H1 (cell line): ENCODE results near the gene PCDH8. TPM values are rescaled to one million over a fixed set of nuclear protein-coding genes. Genes with fewer than 3 reads are reported as not detected.
A peak's percentile ranks its signal among the peaks of the same experiment; 100 is the strongest.

ENCODE experiments used
- BACH1 ChIP-seq: IDR thresholded peaks from 2 replicates; pipeline ENCODE4 v1.6.1; 2012; ENCODE audit warnings: low read length, improper control_type of control experiment
- CHD7 ChIP-seq: fragments of 300-600 bp; sonication (generic); IDR thresholded peaks from 2 replicates; pipeline ENCODE4 v1.7.1; 2012; ENCODE audit warnings: low read length, moderate library complexity, mild to moderate bottlenecking, inconsistent platforms; ENCODE audit not compliant: insufficient replicate concordance
- GABPA ChIP-seq: IDR thresholded peaks from 2 replicates; pipeline ENCODE4 v1.6.1; 2011; ENCODE audit warnings: mild to moderate bottlenecking, low read length, moderate library complexity, borderline replicate concordance; ENCODE audit not compliant: insufficient read depth
- PHF8 ChIP-seq: fragments of 200-600 bp; sonication (generic); conservative IDR thresholded peaks from 2 replicates; pipeline ENCODE4 v1.7.1; 2012; ENCODE audit warnings: low read depth, mild to moderate bottlenecking, inconsistent platforms, low read length, moderate library complexity
- SAP30 ChIP-seq: fragments of 300-600 bp; sonication (generic); IDR thresholded peaks from 2 replicates; pipeline ENCODE4 v1.7.1; 2012; ENCODE audit warnings: low read length, moderate library complexity, mild to moderate bottlenecking, inconsistent platforms; ENCODE audit not compliant: insufficient read depth, insufficient replicate concordance
- SP1 ChIP-seq: IDR thresholded peaks from 2 replicates; pipeline ENCODE4 v1.6.1; 2011; ENCODE audit warnings: low read depth, low read length
- SUZ12 ChIP-seq: fragments of 200-600 bp; sonication (generic); IDR thresholded peaks from 2 replicates; pipeline ENCODE4 v1.6.1; 2012; ENCODE audit warnings: mild to moderate bottlenecking, inconsistent platforms, low read length, moderate library complexity, mixed read lengths
- polyA plus RNA-seq, 7 experiments: library from polyadenylated mRNA; depleted of rRNA in 3 of 7; stranded (reverse) in 5 of 7; unstranded in 2 of 7; fragments of >200 nt in 5 of 7; fragments of 200-250 nt in 2 of 7; gene quantifications; 1 replicate in 5 of 7; 2 replicates in 1 of 7; 4 replicates in 1 of 7; pipeline versions ENCODE4 v1.2.1 to v1.2.3, GENCODE V29; 2011 to 2013; ENCODE audit warnings: missing spikeins in 2 of 7, mixed read lengths in 2 of 7
- total RNA-seq: library from RNA; stranded (reverse); fragmentation: NEBNext Ultra II Directional; extraction: Animal tissue kit (Norgen Biotek cat#: 25700); gene quantifications from 2 replicates; pipeline ENCODE4 v1.2.1, GENCODE V29; 2021

PCDH8 gene
- total and polyA plus RNA-seq, 2 of the 8 experiments (the other 6 are each of a cell fraction or from before 2014, with no cell fraction given) = 0.82 to 1.6 TPM

DNA sequence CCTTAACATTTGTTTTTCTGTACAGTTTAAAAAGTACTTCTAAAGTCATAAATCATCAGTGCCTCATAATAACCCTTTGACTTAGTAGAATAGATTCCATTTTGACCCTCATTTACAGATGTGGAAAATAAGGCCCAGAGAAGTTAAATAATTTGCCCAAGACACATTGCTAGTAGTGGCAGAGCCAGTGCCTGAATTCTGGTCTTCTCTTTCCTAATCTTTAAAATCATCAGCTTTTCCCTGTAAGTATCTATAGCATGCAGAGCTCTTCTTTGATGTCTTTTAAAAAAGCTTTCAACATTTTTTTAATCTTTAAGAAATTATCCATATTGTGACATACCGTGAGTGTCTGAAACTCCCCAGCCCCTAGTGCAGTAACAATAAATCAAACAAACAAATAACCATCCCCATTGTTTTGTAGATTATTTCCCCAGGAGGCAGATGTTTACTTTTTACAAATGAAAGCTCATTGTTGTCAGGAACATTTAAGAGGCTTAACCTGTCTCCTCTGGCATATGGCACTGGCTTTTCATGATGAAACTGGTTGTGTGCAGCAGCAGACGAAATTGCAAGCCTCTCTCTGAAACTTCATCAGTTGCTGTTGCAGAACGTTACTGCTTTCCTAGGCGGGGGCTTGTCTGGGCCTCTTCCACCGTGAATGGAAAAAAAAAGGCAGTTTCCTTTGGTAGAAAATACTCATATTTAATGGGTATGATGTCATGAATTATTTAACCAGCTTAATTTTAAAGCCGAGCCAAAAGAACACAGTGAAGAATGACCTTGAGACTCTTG lies 31.7 kb upstream of the PCDH8 start (continued):
- TF ChIP-seq CHD7 (peak; percentile 93), SUZ12 (no peak), GABPA (no peak), BACH1 (no peak), PHF8 (no peak), SAP30 (no peak), SP1 (peak; percentile 64)
